HG03095 (cell line): ENCODE data around the gene KRT5.
"Not testable (repeated sequence)": the region's sequence is repeated elsewhere in the genome, so short reads cannot be mapped to it uniquely, and the experiment has no call there.

Experiments used
- ATAC-seq: cut with Tn5 transposase; IDR thresholded peaks from one replicate; pipeline ENCODE4 v1.9.1; 2021; ENCODE audit warnings: moderate library complexity; ENCODE audit not compliant: unreplicated experiment

The KRT5 gene

GRCh38 chr12:52521568-52522266 is 1.5 kb upstream of the KRT5 start:
- ATAC-seq = no peak

- ATAC-seq = no peak
These were observed 977 bp upstream of the KRT5 start for GRCh38 chr12:52521175-52521567.

DNA sequence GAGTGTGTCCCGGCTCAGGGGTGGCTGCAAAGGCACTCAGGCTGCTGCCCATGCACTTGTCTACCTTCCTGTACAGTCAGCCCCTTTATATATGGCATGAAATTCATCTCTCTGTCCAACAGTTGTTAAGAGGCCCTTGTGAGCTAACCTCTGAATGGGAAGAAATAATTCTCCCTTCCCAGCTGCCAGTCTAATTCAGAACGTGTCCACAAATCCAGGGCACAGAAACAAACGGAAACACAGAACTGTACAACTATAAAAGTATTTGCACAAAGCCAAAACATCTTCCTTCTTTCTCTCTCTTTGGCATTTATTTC is 849 bp downstream of the KRT5 start:
- no peak for ATAC-seq

DNA sequence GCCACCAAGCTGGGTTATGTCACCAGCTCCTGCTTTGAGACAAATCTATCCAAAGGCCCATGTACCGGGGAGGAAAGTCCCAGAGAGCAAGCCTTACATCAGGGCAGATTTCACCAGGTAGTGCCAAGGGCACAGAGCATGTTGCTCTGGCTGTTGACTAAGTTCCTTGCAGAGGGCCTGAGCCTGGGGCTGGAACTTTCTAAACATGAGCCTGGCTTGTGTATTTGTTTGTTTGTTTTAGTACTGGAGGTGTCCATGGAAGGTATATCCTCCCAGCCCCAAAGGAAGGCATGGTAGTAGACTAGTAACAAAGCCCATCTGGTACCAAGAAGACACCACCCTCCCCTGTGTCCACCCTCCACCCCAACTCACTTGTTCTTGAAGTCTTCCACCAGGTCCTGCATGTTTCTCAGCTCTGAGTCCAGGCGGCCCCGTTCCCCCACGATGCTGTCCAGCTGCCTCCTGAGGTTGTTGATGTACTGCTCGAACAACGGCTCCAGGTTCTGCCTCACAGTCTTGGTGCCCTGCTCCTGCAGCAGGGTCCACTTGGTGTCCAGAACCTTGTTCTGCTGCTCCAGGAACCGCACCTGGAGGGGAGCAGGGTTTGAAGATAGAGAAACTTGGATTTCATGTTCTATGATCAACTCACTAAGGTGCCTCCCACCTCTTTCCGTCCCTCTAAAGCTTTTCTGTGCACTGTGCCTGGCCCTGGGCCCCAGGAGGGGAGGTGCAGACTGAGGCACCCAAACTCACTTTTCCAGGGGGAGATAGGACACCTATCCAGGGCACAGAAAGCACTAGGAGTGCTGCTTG is 1.4 kb downstream of the KRT5 start:
- ATAC-seq = no peak

DNA sequence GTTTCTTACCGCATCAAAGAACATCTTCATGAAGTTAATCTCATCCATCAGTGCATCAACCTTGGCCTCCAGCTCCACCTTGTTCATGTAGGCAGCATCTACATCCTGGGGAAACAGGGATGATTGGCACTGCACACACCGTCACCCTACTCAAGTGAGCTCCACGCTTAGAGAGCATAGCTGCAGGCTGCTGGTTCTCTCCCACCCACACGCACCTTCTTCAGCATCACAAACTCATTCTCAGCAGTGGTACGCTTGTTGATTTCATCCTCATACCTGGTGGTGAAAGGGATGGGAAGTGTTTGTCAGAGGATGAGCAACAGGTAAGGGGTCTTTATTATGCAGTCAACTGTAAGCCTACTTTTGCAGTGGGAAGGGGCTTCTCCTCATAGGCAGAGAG is 2.3 kb downstream of the KRT5 start:
- ATAC-seq = no peak

- ATAC-seq = no peak
These were observed 3.0 kb downstream of the KRT5 start for GRCh38 chr12:52517005-52517835.

- ATAC-seq = no peak
These were observed 4.0 kb downstream of the KRT5 start for GRCh38 chr12:52515927-52516831.

DNA sequence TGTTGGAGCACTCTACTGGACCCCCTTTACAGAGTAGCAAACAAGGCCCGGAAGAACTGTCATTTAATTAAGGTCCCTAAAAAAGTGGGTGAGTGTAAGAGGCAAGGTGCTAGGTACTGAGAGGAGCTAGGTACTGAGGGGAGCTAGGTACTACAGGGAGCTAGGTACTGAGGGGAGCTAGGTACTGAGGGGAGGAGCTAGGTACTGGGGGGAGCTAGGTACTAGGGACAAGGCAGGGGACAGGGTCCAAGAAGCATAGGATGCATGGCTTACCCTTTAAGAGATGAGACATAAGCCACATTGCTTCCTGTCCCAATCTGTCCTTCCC is 4.9 kb downstream of the KRT5 start:
- no peak for ATAC-seq

DNA sequence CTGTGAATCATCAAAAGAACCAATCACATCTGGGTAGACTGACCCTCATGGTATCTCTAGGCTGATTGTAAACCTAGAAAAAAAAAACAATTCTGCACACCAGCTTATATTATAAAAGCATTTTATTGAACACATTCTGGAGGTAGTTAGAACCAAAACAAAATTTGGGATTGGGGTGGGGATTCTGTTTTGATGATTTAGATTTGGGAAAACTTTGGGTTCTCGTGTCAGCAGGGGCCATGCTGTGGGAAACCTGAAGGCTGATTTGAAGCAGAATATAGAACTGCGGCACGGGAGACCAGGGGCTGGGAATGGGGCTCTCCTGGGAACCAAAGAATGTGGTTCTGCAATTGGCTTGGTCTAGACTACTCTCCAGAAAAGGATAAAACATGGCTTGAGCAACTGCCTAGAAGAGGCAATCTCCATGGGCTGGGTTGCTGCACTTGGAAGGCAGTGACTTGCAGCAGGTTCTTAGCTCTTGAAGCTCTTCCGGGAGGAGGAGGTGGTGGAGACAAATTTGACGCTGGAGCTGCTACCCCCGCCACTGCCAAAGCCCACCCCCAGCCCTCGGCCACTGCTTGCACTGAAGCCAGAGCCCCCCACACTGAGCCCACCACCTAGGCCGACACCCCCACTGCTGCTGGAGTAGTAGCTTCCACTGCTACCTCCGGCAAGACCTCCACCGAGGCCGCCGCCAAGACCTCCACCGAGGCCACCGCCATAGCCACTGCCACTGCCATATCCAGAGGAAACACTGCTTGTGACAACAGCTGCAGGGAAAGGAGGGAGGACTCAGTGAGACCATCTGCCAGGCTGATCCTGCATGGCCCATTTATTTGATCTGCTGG is 5.5 kb downstream of the KRT5 start:
- ATAC-seq = no peak

- no peak for ATAC-seq
These were observed 6.5 kb downstream of the KRT5 start for GRCh38 chr12:52513736-52514135.

DNA sequence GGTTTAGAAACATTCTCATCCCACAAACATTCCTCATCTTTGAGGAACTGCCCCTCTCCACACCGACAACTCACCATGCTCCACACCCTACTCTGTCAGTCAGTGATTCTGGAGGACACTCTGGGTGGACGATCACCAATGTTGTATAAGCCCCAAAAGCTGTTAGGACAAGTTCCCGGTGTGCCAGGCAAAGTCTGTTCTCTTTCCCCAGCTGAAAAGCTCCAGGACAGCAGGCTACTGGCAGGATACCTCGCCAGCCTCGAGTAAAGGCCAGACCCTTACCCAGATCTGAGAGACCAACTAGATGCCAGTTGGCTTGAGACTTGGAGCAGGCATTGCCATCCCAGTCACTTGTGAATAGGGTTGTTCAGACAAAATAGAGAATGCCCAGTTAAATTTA is 12.0 kb downstream of the KRT5 start:
- ATAC-seq = no peak

GRCh38 chr12:52506858-52507715 is 13.1 kb downstream of the KRT5 start:
- no peak for ATAC-seq

GRCh38 chr12:52502877-52503276 is 17.3 kb downstream of the KRT5 start:
- ATAC-seq = no peak

GRCh38 chr12:52501490-52501889 is 18.7 kb downstream of the KRT5 start:
- ATAC-seq = no peak

DNA sequence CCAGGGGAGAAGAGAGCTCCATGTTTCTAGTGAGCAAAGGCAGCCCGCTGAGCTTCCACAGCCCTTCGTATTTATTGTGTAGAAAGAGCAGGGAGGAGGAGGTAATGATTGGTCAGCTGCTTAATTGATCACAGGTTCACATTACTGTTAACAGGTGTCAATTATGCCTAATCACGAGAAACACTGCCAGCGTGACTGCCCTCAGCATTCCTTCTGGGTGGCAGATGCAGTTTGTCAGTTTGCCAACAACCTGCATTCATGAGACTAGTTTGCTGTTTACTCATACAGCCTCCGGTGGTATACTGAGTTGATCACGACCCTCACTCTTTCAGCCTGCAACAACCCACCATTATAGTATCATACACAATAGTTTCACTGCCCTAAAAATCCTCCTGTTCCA is 19.6 kb downstream of the KRT5 start:
- ATAC-seq = not testable (repeated sequence)

DNA sequence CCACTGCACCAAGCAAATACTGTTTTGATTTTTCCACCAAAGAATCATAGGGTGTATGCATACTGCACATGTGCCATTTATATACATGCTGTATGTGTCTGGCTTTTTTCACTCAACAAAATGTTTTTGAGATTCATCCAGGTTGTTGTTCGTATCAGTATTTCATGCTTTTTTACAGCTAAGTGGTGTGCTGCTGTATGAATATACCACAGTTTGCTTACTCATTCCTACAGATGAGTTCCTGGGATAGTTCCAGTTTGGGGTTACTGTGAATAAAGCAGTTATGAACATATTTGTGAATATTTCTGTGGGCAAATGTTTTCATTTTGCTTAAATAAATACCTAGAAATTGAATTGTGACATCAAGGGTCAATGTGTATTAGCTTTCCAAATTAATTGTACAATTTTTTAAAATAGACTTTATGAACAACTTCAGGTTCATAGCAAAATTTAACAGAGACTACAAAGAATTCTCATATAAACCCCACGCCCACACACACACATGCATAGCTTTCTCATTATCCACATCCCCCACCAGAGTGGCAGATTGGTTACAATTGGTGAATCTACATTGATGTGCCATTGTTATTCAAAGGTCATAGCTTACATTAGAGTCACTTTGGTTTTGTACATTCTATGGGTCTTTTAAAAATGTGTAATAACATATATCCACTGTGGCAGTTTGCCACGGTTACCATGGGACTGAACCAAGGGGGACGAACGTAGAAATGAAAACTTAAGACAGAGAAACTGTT is 20.2 kb downstream of the KRT5 start:
- no peak for ATAC-seq

DNA sequence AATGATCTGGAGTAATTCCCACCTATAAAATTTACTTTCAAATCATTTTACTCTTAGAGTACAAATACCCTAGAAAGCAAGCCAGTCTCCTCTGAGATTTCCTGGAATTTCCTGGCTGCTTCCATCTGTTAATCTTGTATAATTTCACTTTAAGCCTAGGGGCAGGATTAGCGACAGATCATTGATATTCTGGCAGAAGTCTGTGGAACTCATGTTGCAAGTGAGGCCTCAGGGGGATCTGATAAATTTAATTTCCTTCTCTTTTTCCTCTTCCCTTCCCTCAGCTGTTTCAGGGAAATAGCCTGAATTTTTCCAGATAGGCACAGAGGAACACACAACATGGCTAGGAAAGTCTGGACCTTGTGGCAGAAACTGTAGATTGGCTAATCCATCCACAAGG is 21.2 kb downstream of the KRT5 start:
- no peak for ATAC-seq

DNA sequence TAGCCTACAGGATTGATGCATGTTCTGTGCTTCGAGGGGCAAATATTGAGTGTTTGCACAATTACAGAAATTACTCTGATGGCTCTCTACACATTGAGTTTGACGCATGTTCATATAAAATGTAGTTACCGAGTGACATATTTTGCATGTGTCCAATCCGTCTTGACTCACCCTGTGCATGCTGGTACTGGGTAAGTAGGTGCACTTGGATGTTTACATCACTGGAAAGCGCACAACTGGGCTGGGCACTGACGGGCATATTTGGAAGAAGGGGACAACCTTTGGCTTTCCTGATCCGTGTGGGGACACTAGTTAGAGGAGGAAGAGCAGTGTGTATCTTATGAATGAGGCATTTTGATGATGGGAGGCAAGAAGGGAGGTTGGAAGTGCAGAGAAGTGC is 22.2 kb downstream of the KRT5 start:
- ATAC-seq = no peak
